Measurements from ENCODE around the gene INTS6L.

The INTS6L gene, protein sequence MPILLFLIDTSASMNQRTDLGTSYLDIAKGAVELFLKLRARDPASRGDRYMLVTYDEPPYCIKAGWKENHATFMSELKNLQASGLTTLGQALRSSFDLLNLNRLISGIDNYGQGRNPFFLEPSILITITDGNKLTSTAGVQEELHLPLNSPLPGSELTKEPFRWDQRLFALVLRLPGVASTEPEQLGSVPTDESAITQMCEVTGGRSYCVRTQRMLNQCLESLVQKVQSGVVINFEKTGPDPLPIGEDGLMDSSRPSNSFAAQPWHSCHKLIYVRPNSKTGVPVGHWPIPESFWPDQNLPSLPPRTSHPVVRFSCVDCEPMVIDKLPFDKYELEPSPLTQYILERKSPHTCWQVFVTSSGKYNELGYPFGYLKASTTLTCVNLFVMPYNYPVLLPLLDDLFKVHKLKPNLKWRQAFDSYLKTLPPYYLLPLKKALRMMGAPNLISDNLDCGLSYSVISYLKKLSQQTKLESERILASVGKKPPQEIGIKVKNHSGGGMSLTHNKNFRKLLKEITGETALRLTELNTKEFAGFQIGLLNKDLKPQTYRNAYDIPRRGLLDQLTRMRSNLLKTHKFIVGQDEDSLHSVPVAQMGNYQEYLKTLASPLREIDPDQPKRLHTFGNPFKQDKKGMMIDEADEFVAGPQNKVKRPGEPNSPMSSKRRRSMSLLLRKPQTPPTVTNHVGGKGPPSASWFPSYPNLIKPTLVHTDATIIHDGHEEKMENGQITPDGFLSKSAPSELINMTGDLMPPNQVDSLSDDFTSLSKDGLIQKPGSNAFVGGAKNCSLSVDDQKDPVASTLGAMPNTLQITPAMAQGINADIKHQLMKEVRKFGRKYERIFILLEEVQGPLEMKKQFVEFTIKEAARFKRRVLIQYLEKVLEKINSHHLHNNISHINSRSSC

DNA sequence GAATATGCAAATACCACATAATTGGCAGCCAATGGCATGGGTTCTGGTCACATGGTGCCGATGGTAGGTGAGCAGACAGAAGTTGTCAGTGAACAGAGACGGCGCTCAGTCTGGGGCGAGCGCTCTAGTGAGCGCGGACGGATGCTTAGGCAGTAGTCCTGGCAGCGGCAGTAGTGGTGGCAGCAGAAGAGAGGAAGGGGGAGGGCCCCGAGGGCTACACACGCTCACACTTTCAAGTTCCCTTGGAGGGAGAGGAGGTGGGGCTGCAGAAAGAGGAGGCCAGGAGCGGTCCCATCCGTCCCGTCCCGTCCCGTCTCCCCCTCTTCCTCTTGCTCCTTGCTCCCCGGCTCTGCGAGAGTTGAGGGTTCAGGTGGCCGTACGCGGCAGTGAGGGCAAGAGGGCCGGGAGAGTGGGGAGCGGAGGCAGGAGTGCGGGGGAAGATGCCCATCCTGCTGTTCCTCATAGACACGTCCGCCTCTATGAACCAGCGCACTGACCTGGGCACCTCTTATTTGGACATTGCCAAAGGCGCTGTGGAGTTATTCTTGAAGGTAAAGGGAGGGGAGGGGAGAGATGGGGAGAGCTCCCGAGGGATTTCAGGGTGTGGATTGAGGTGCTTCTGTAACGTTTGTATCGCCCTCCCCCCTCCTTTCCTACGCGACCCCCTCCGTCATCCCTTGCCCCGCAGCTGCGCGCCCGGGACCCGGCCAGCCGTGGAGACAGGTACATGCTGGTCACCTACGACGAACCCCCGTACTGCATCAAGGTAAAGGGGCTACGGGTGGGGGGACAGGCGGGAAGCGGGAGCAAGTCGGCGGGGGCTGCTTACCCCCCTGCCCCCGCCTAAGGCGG, at the start of gene INTS6L:
INTS6L (plus strand) TSS at position 108 of the 852 bp plus-strand sequence; CDS start at position 441, 333 bp downstream.
- DNase-seq, result peak; percentile 77

DNA sequence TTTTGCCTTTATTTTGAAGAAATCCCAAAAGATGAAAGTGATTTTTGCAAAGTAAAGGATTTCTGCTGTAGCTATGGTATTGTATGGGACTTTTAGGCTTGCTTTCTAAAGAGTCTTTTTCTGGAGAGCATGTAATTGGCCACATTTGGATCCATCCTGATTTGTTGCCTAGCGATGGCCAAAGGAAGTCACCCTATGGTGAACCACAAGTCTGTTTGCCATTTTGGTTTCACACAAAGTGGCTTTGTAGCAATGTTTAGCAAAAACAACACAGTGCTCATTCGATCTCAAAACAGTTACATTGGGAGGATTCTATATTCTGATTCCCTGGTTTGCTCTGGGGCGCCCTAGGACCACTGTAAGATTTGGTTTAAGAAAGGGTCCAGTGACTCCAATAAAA, 44.1 kb upstream of the INTS6L start:
- no peak for DNase-seq

DNA sequence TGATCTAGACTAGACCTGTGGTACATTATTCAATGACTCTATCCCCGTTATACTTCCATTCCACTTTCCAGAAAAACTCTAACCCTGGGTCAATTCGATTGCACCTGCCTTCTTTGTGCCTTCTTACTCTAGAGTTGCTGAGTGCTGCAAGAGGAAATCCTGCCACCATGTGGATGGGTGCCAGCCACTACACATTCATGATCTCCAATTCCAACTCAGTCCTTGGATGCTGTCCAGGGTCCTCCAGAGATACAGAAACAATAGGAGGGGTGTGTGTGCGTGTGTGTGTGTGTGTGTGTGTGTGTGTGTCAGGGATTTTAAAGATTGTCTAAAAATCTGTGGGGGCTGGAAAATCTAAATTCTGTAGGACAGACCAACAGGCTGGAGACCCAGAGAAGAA, 42.9 kb upstream of the INTS6L start:
- peak; percentile 19 for DNase-seq

DNA sequence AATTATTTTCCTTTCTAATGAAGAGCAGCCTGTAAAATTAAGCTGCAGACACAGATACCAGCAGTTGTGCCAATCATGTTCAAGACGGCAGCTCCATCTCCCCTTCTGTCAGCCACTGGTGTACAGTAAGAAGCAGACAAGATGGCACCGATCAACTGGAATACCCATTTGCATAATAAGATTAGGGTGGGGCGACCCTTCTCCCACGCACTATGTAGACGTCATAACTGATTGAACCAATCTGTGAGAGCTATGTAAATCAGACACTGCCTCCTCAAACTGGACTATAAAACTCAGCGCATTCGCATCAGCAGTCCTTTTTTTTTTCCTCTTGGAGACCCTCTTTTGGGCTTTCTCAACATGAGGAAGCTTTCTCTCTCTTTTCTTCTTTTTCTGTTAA, 40.4 kb upstream of the INTS6L start:
- no peak for DNase-seq

DNA sequence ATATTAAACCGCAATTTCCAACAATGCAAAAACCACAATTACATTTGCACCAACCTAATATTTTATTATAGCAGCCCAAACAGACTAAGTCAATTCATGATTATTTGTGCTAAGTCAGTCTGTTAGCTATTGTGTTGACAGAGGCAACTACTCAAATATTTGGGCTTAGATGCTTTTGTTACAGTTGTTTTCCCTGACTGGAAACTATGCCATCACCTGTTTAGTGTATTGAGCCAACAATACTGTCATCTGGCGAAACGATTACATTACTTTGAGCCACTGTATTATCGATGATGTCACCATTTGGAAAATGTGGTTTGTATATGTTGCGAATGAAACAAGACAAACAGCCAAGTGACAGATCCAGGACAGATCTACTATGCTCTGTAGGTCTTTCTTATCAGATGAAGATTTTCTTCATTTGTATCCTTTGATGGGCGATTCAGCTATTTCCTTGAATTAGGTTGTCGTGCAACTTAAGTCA, 38.7 kb upstream of the INTS6L start:
- no peak for DNase-seq

DNA sequence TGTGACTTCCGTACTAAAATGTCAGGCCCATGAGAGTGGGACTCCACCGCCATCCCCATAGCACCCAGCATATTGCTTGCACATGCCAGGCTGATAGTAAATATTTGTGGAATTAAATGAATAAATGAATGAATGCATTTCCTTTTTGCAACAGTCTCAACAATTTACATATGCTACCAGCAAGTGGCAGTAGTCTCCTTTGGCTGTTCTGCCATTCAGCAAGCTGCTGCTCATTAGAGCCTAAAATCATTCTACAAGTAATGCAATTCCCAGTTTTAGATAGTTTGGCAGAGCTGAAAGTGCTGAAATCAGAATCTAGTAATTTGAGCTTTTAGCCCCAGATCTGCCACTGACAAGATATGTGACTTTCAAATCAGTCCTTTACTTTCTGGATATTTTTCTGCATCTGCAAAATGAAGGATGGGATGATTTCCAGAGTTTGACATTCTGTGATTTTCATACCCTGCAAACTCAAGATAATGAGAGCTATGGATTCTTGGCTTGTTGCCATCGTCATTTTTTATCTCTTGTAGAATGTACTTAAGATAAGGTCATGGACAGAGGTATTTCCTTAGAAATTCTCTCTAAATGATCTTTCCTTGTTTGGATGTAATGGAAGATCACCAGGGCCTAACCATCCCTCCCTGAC, 35.7 kb upstream of the INTS6L start:
- DNase-seq, result peak; percentile 18

DNA sequence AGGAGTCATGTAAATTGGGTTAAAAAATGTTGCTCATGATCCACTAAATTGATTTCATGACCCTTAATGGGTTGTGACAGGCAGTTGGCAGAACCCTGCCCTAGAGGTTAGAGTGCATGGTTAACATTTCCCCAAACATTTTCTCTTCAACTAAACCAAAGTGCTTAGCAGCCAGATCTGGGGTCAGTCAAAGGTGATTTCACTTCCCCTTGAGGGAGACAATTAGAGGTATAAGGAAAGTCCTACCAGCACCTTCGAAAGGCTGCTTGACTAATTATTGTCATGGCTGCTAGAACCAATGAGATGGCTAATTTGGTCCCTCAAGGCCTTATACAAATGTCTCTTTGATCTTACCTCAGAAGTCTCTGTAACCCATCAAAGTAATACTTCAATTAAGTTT, 30.9 kb upstream of the INTS6L start:
- no peak for DNase-seq

DNA sequence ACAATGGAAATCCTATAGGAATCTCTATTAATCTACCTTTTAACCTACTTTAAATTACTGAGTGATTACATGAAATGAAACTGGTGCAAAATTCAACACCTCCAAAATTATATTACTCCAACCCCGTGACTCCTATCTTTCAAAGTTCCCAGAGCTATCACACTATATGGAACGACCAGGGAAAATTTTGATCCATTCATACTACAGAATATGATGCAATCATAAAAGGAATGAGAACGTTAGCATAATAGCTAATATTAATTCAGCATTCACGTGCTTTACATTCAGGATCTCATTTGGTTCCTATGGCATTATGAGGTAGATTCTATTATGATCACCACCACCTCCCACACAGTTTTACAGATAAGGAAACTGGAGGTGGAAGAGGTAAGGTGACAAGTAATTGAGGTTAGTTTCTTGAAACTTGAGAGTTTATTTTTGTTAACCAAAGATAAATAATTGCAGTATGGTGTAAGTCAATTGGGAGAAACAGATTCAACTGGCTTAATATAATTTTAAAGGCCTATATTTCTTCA, 29.4 kb upstream of the INTS6L start:
- no peak for DNase-seq

DNA sequence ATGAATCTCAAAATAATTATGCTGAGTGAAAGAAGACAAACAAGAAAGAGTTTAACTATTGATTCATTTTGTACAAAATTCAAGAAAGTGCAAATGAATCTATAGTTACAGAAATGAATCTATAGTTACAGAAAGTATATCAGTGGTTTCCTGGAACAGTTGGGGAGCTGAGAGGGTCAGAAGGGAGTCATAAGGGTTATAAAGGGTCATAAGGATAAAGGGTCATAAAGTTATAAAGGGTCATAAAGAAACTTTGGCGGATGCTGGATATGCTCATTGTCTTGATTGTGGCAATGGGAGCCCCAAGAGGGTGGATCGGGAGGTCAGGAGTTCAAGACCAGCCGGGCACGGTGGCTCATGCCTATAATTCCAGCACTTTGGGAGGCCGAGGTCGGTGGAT, 26.0 kb upstream of the INTS6L start:
- DNase-seq, result no peak

DNA sequence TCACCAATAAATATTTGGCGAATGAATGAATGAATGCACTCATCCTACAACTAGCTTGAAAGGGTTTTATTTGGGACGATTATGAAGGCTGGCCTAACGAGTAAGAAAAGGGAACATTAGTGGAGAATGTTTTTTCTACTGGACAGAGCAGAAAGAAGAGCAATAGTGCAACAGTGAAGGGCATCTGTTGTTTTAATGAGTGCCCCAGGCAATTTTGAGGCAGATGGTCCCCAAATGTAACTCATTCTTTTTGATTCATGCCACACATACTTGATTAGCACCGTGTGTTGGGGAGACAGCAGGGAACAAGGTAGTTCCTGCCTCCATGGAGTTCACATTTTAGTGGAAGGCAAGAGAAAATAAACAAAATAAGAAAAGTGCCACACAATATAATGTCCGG, 22.7 kb upstream of the INTS6L start:
- no peak for DNase-seq

DNA sequence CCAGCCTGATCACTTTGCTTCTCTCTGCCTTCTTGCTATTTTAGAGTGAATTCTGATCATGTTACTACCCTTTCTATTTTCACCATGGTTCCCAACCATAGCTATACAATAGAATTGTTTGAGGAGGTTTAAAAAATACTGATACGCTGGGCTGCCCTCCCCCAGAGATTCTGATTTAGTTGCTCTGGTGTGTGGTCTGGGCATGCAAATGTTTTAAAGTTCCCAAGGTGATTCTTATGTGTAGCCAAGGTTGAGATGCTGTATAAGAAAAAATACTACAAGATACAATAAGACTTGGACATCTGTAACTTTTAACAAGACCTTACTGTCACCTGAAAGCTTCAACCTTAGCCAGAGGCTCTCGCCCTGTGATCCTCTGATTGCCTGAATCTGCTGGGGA, 22.2 kb upstream of the INTS6L start:
- DNase-seq, result no peak

DNA sequence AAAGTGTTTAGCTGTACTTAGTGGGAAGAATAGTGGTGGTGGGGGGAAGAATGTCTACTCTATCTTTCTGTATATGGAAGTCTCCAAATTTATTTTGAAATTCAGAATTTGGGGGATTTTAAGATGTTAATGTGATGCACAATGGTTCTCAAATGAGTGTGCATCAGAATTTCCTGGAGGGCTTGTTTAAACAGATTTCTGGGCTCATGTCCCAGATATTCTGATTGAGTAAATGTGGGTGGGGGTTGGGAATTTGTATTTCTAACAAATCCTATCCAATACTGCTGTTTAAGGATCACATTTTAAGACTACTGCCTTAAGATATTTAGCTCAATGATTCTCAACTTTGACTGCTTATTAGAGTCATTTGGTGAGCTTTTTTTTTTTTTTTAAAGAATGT, 15.1 kb upstream of the INTS6L start:
- DNase-seq, result no peak

DNA sequence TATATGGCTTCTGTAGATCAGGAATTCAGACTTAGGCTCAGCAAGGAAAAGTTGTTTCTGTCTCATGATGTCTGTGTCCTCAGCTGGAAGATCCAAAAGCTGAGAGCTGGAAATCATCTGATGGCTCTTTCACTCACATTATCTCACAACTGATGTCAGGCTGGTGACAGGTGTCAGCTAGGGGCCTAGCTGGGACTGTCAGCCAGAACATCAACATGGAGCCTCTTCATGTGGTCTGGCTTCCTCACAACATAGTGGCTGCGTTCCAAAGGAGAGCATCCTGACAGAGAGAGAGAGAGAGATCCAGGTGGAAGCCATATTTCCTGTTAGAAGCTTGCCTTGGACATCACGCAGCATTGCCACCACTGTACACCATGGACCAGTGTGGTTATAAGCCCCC, 10.6 kb upstream of the INTS6L start:
- DNase-seq, result no peak

DNA sequence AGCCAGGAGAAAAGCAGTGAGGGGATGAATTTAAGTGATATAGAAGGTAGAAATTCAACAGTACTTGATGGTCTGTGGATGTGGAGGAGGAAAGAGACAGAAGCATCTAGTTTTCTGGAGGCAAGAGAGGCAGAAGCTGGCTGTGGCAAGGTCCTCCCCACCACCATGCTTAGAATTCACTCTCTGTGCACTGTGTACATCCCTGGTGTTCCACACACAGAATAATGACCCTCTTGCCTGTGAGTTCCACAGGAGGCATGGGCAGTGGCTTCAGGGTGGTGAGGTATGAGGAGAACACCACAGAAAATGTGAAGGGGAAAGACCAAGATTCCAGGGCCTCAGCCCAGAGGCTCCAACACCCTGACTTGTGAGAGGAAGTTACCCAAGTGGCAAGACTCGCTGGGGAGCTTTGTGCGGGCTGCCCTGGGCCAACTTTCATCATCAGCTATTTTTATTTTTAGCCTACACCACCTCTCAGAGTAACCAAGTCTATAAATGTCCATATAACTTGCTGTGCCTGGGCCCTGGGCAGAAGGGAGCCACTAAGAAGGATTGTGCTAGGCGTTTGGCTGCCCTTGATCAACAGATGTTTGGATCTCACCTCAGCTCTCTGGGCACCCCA, 7.8 kb upstream of the INTS6L start:
- DNase-seq, result no peak

DNA sequence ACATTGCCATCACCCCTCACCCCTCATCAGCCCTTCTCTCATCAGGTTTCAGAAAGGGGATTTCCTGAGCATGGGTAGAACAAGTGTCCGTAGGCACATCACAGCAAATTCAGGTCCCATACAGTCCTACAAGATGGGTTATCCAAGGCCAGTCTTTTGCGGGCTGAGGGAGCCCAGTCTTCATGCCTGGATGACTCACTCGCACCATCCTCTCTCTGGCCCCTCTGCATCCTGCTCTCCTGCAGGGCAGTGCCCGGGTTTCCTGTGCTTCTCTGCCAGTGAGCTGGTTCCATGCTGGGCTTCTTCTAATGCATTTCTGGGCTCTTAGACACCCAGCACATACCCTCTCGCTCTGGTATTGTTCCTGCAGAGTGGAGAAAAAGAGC, 7.3 kb upstream of the INTS6L start:
- no peak for DNase-seq

DNA sequence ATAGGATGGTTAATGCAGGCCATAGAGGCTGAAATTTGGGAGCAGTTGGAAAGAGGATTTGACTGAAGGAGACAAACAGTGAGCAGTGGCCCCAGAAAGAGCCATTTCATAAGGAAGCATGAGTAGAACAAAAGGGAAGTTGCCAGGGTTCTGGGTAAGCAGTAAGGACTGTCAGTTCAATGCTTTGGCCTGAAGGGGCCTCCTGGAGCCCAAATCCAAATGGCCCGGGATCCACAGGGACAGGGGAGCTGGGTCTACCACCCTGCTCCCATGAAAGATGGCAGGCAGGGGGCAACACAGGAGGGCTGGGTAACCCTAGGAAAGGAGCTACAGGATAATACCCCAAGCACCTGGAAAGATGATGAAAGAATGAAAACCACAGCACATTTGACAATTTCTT, 4.1 kb upstream of the INTS6L start:
- no peak for DNase-seq

DNA sequence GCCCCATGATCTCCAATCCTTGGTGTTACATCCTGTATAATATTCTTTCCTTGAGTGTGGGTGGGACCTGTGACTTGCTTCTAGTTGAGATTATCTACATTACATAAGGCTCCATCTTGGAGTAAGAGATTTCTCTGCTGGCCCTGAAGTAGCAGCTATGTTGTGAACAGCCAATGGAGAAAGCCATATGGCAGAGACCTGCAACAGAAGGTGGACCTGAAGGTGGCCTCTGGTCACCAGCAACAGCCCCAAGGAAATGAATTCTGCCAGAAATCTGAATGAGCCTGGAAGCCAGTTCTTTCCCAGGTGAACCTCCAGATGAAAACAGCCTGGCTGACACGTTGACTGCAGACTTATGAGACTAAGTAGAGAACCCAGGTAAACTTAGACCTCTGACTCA, 2.3 kb upstream of the INTS6L start:
- DNase-seq, result no peak

DNA sequence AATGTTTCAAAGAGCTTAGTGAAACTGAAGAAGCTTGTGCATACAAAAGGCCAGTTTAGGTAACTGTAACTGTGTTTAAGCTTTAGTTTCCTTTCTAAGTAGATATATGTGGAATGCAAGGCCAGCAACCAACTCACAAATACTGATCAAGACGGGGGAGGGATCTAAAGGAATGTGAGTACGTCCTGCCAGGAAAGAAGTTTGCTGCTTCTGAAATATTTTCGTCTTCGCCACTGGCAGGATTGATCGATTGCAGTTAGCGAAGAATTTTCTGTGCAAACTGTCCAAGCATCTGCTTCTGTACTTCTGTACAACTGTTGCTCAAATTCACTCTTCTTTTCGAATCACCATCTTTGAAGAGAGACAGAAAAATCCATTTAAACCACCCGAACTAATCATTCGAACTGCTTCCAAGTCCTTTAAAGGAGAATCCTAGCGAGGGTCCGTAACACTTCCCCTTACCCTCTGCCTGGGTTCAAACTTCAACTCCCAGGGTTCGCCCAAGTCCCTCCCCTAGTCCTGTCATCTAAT, 373 bp upstream of the INTS6L start:
- DNase-seq, result no peak

DNA sequence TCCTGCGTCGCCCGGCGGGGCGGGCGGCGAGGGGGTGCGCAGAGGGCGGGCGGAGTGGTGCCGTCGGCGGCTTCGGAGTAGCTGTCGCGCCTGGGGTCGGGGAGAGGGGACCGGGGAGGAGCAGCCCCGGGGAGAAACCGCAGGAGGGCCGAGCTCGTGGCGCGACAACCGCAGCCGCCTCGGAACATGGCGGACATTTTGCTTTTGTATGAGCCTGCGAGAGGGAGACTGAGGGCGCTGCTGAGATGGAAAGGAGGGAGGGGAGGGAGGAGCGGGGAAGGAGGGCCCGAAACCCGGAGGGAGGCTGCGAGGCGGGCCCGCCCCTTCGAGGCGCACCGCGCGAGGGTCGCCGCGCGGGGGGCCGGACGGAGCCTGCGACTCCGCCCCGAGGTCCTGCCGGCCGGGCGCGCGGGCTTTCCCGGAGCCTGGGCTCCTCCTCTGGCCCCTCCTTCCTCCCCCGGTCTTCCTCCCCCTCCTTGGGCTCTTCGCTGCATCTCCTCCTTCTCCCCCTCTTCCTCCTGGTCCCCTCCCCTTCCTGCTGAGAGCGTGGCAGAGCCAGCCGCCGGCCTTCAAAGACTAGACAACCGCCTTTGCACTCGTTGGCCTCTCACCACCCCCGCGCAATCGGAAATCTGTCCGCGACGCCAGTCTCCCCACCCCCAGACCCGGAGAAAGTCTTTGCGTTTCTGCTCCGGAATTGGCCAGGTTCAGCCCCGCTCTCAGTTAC, 1.1 kb downstream of the INTS6L start:
- DNase-seq, result peak; percentile 76

DNA sequence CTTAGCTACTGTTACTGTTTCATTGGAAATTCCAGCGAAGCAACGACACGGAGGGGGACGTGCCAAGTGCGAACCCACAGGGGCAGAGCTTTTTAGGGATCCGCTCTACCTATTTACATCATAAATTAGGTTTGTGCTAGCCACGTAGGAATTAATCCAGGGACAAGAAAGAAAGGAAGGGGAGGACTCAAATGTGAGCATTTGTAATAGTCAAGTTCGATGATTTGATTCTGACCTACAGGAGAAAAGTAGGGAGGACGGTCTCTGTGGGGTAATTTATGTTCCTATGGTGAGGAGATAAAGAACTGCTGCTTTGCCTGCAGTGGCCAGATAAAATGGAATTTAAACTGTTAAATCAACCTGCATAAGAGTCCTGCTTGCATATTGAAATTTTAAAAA, 1.7 kb downstream of the INTS6L start:
- no peak for DNase-seq
